AG10803 (cell line): ENCODE measurements around the gene BORA.
"Not testable (repeated sequence)": the region's sequence is repeated elsewhere in the genome, so short reads cannot be mapped to it uniquely, and the experiment has no call there.

Experiments used
- DNase-seq: peaks from one replicate; pipeline ENCODE4 v3.0.0; 2010; ENCODE audit warnings: low read depth
- H3K4me3 ChIP-seq: 2 replicates; pipeline ENCODE4 v1.5.1; 2011; ENCODE audit warnings: mild to moderate bottlenecking, low read length, control low read depth
- CTCF ChIP-seq: conservative IDR thresholded peaks from 2 replicates; pipeline ENCODE4 v1.5.1; 2011; ENCODE audit warnings: mild to moderate bottlenecking, low read length, control low read depth, inconsistent platforms

Gene BORA

DNA sequence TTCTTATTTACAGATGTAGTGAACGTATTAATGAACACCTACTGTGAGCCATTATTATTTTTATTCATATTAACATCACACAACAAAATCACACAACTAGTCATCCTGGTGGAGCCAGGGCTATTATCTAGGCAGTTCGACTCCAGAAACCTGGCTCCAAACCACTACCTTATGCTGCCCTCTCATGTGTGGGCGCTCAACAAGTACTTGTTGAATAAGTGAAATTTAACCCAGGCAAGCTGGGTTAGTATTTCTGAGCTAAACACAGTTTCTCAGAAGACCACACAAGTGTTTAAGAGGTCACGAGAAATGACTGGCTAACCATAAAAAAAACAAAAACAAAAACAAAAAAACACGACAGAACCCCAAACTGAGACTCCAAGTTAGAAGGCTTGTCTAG is 33.9 kb upstream of the BORA start:
- DNase-seq = no peak
- TF ChIP-seq CTCF = no peak
- no peak overlapping the region for H3K4me3 ChIP-seq

DNA sequence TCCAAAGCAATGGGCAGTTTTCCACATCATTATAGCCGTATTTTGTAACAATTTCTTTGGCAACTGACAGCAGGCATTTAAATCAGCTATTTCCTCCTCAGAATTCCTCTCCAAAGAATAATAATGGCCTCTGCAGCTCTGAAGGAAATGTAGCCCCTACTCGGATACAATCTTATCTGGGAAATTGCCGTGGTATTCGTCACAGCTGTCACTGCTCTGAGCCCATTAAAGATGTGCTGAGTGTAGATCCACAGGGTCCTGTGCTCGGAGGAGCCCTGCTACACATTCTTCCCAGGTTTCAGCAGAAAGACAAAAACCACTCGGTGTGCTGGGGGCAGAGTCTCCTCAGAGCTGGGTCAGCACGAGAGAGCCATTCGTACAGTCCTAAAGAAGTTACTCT is 33.4 kb upstream of the BORA start:
- no peak for DNase-seq
- TF ChIP-seq CTCF = no peak

DNA sequence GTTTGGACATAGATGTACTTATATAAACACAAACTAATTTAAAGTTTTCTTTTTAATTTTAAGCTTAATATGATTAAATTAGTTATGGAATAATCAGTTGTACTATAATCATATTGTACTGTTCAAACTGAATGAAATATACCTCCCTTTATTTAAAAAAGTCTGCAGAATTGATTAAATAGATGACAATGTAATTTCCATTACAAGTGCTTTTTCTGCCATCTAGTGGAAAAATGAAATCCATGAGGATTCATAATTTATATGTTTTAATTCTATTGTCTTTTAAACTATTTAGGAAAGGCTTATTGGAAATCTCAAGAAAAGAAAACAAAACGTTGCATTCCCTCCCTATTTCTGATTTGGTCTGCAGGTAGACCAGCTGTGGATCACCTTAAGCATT is 31.1 kb upstream of the BORA start:
- peak; percentile 40 for TF ChIP-seq CTCF
- no peak overlapping the region for H3K4me3 ChIP-seq
- peak; percentile 6 for DNase-seq

More for the DNA sequence above, 33.4 kb upstream of the BORA start:
- H3K4me3 ChIP-seq = no peak overlapping the region

DNA sequence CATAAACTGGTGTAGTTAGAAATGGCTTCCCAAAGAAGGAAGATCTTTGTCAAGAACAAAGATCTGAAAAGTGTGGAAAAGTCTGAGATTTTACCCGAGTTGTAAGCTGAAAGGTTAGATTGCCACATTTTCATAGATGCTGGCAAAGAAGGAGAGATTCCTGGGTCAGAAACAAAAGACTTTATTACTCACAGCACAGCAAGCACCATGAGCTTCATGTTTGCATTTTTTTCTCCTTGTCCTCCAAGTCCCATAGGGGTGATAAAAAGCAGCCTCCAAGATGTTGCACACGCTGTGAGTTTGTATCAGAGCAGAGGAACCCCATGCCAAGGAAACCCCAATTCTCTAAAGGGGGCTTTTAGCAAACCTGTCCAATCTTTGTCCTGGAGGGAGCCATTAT is 29.6 kb upstream of the BORA start:
- DNase-seq = peak; percentile 15
- no peak overlapping the region for H3K4me3 ChIP-seq
- no peak for TF ChIP-seq CTCF

- TF ChIP-seq CTCF = no peak
- no peak for DNase-seq
- H3K4me3 ChIP-seq = no peak overlapping the region
These were observed 27.2 kb upstream of the BORA start for GRCh38 chr13:72700509-72700908.

GRCh38 chr13:72716776-72717175 is 10.9 kb upstream of the BORA start:
- no peak for DNase-seq
- TF ChIP-seq CTCF = no peak
- no peak overlapping the region for H3K4me3 ChIP-seq

- DNase-seq = not testable (repeated sequence)
- peak overlapping the region; percentile 94 for H3K4me3 ChIP-seq
These were observed 1.5 kb upstream of the BORA start for GRCh38 chr13:72726185-72726584.
